Effector memory CD4-positive, alpha-beta T cell (primary cell): Measurements from ENCODE around the gene ARHGAP6.
A peak's percentile ranks its signal among the peaks of the same experiment; 100 is the strongest.

Experiments used
- DNase-seq, 3 donors: peaks; one replicate each; pipeline ENCODE4 v3.0.0-alpha.2; 2020
- H3K27ac ChIP-seq: 2 replicates; pipeline ENCODE4 v1.7.0; 2013; ENCODE audit warnings: mild to moderate bottlenecking, low read length, moderate library complexity; ENCODE audit not compliant: insufficient read depth, poor library complexity, severe bottlenecking
- H3K27me3 ChIP-seq: replicated peaks from 2 replicates; pipeline ENCODE4 v1.7.0; 2013; ENCODE audit warnings: mild to moderate bottlenecking, low read length; ENCODE audit not compliant: insufficient read depth, control insufficient read depth, poor library complexity, severe bottlenecking
- H3K36me3 ChIP-seq: 2 replicates; pipeline ENCODE4 v1.7.0; 2013; ENCODE audit warnings: mild to moderate bottlenecking, low read length, moderate library complexity; ENCODE audit not compliant: control insufficient read depth, insufficient read depth
- H3K4me1 ChIP-seq: 2 replicates; pipeline ENCODE4 v1.7.0; 2013; ENCODE audit warnings: low read length, mild to moderate bottlenecking; ENCODE audit not compliant: control insufficient read depth, insufficient read depth, poor library complexity, severe bottlenecking
- H3K4me3 ChIP-seq: 2 replicates; pipeline ENCODE4 v1.7.0; 2013; ENCODE audit warnings: low read length, low read depth, mild to moderate bottlenecking; ENCODE audit not compliant: insufficient read depth, poor library complexity, severe bottlenecking
- H3K9me3 ChIP-seq: 2 replicates; pipeline ENCODE4 v1.7.0; 2013; ENCODE audit warnings: mild to moderate bottlenecking, low read length, moderate library complexity; ENCODE audit not compliant: control insufficient read depth

ARHGAP6 gene

GRCh38 chrX:11148401-11148800, 517.3 kb downstream of the ARHGAP6 start:
- no peak overlapping the region for H3K4me3 ChIP-seq
- DNase-seq = no peak
- no peak overlapping the region for H3K27ac ChIP-seq
- no peaks in the 10 kb centered on the region for H3K9me3 ChIP-seq
- H3K36me3 ChIP-seq = no peaks in the 10 kb centered on the region
- peaks cover 2% of the 10 kb centered on the region for H3K4me1 ChIP-seq
- H3K27me3 ChIP-seq = no peaks in the 10 kb centered on the region

- no peaks in the 10 kb centered on the region for H3K9me3 ChIP-seq
- no peak for DNase-seq
Observed at GRCh38 chrX:11146411-11146810, 519.3 kb downstream of the ARHGAP6 start.

GRCh38 chrX:11143931-11144678, 521.6 kb downstream of the ARHGAP6 start:
- Histone ChIP-seq H3K4me1 (peaks cover 2% of the 10 kb centered on the region), H3K9me3 (no peaks in the 10 kb centered on the region), H3K36me3 (no peaks in the 10 kb centered on the region), H3K27ac (no peak overlapping the region), H3K27me3 (no peaks in the 10 kb centered on the region), H3K4me3 (no peak overlapping the region)
- DNase-seq = peak in 2 of 3 donors; percentile 4 to 29

More at GRCh38 chrX:11146411-11146810, 519.3 kb downstream of the ARHGAP6 start:
- Histone ChIP-seq H3K27ac (no peak overlapping the region), H3K4me3 (no peak overlapping the region), H3K4me1 (peaks cover 2% of the 10 kb centered on the region), H3K27me3 (no peaks in the 10 kb centered on the region), H3K36me3 (no peaks in the 10 kb centered on the region)

- Histone ChIP-seq H3K27ac (no peak overlapping the region), H3K27me3 (no peaks in the 10 kb centered on the region), H3K36me3 (no peaks in the 10 kb centered on the region), H3K4me1 (no peaks in the 10 kb centered on the region), H3K9me3 (no peaks in the 10 kb centered on the region), H3K4me3 (no peak overlapping the region)
- no peak for DNase-seq
Observed at GRCh38 chrX:11138498-11139390, 527.0 kb downstream of the ARHGAP6 start.

GRCh38 chrX:11137543-11138139, 528.1 kb downstream of the ARHGAP6 start:
- no peak overlapping the region for H3K27ac ChIP-seq
- no peak for DNase-seq

GRCh38 chrX:11135564-11136185, 530.0 kb downstream of the ARHGAP6 start:
- Histone ChIP-seq H3K9me3 (no peaks in the 10 kb centered on the region), H3K4me1 (no peaks in the 10 kb centered on the region), H3K4me3 (no peak overlapping the region), H3K36me3 (no peaks in the 10 kb centered on the region), H3K27ac (no peak overlapping the region), H3K27me3 (no peaks in the 10 kb centered on the region)
- DNase-seq = no peak

More at GRCh38 chrX:11137543-11138139, 528.1 kb downstream of the ARHGAP6 start:
- H3K4me1 ChIP-seq = no peaks in the 10 kb centered on the region
- no peaks in the 10 kb centered on the region for H3K27me3 ChIP-seq
- H3K36me3 ChIP-seq = no peaks in the 10 kb centered on the region
- H3K9me3 ChIP-seq = no peaks in the 10 kb centered on the region
- H3K4me3 ChIP-seq = no peak overlapping the region

GRCh38 chrX:11131146-11131545, 534.6 kb downstream of the ARHGAP6 start:
- H3K4me3 ChIP-seq = no peak overlapping the region
- no peaks in the 10 kb centered on the region for H3K27me3 ChIP-seq
- H3K27ac ChIP-seq = no peak overlapping the region
- no peaks in the 10 kb centered on the region for H3K9me3 ChIP-seq
- H3K36me3 ChIP-seq = no peaks in the 10 kb centered on the region
- DNase-seq = no peak
- H3K4me1 ChIP-seq = no peaks in the 10 kb centered on the region

- no peaks in the 10 kb centered on the region for H3K27me3 ChIP-seq
- no peaks in the 10 kb centered on the region for H3K4me1 ChIP-seq
- no peak overlapping the region for H3K4me3 ChIP-seq
- H3K36me3 ChIP-seq = no peaks in the 10 kb centered on the region
- no peaks in the 10 kb centered on the region for H3K9me3 ChIP-seq
- no peak overlapping the region for H3K27ac ChIP-seq
- no peak for DNase-seq
Observed at GRCh38 chrX:11130136-11130535, 535.6 kb downstream of the ARHGAP6 start.

GRCh38 chrX:11129534-11130105, 536.1 kb downstream of the ARHGAP6 start:
- H3K36me3 ChIP-seq = no peaks in the 10 kb centered on the region
- no peaks in the 10 kb centered on the region for H3K27me3 ChIP-seq
- no peaks in the 10 kb centered on the region for H3K9me3 ChIP-seq
- no peak overlapping the region for H3K27ac ChIP-seq
- no peak overlapping the region for H3K4me3 ChIP-seq
- no peak for DNase-seq
- no peaks in the 10 kb centered on the region for H3K4me1 ChIP-seq
